NCI-H128 (cell line): Measurements from ENCODE around the gene WDR82.

Experiments
- DNase-seq: peaks from one replicate; lab custom pipeline; 2025; ENCODE audit not compliant: unreplicated experiment; lab: John Stamatoyannopoulos, UW

Gene WDR82

GRCh38 chr3:52238761-52239701 lies 39.4 kb downstream of the WDR82 start, which contains the start of gene TWF2:
Gene TWF2 (minus strand): TSS chr3:52239158. CDS start chr3:52239016, 142 bp downstream.
- peak; percentile 48 for DNase-seq

- DNase-seq = no peak
These were observed 40.2 kb downstream of the WDR82 start for GRCh38 chr3:52238193-52238760.

GRCh38 chr3:52237657-52238172 lies 40.7 kb downstream of the WDR82 start:
- no peak for DNase-seq

GRCh38 chr3:52237006-52237656 lies 41.3 kb downstream of the WDR82 start:
- no peak for DNase-seq

- DNase-seq = no peak
These were observed 42.0 kb downstream of the WDR82 start for GRCh38 chr3:52236424-52236886.

GRCh38 chr3:52234516-52235447 lies 43.7 kb downstream of the WDR82 start:
- no peak for DNase-seq

GRCh38 chr3:52233968-52234367 lies 44.5 kb downstream of the WDR82 start:
- DNase-seq = no peak

- no peak for DNase-seq
These were observed 45.3 kb downstream of the WDR82 start for GRCh38 chr3:52233108-52233591.

GRCh38 chr3:52232279-52233107 lies 46.0 kb downstream of the WDR82 start:
- no peak for DNase-seq

- no peak for DNase-seq
These were observed 46.8 kb downstream of the WDR82 start for GRCh38 chr3:52231502-52232278.

GRCh38 chr3:52230889-52231499 lies 47.5 kb downstream of the WDR82 start:
- DNase-seq = no peak

GRCh38 chr3:52230461-52230860 lies 48.0 kb downstream of the WDR82 start:
- no peak for DNase-seq

- DNase-seq = no peak
These were observed 48.8 kb downstream of the WDR82 start for GRCh38 chr3:52229656-52230055.

- no peak for DNase-seq
These were observed 49.6 kb downstream of the WDR82 start for GRCh38 chr3:52228751-52229291.

- DNase-seq = no peak
These were observed 50.2 kb downstream of the WDR82 start for GRCh38 chr3:52228266-52228665.

GRCh38 chr3:52227766-52228165 lies 50.7 kb downstream of the WDR82 start:
- no peak for DNase-seq

GRCh38 chr3:52227117-52227516 lies 51.3 kb downstream of the WDR82 start:
- no peak for DNase-seq
